Heart left ventricle (tissue), 13 donors: ENCODE data around the gene PRDM5.

Source experiments
- CTCF ChIP-seq, 12 donors: fragments of 200-600 bp; sonication (generic) in 4 of 12; IDR thresholded peaks; one replicate each; pipeline versions ENCODE4 v1.5.0 to v1.8.0; 2018 to 2022; ENCODE audit warnings: antibody characterized with exemption in 12 of 12, mild to moderate bottlenecking in 5 of 12
- POLR2A ChIP-seq, 2 donors: fragments of 450-650 bp; IDR thresholded peaks; one replicate each; pipeline ENCODE4 v1.6.1; 2017; ENCODE audit warnings: antibody characterized with exemption in 2 of 2, mild to moderate bottlenecking in 2 of 2, moderate library complexity in 2 of 2
- donor health status: ischemic (EF 13 %, LVEDD 7.1; RV severe dilation, severe dysfunction).
- donor health status: DM: no; HTN: yes; CAD: no.
- donor health status: DM: no; HTN: no; CAD: no.
- donor health status: ischemic (EF 25% LVEDD 6.9; RV normal size, moderate dysfunction).
- donor health status: ischemic (EF 25% LVEDD 5.7; RV mildly dilated, moderate dysfunction).
- donor health status: ischemic (EF 35%, LVEDD 5.7; RV mildly dilated, moderate dysfunction).
- donor health status: nonischemic (EF 11% LVEDD 7.7; RV severe dilation, severe dysfunction).
- donor health status: DM: yes; HTN: yes; CAD: no.
- donor health status: PGD.
- donor health status: ischemic (EF 29% LVEDD 5.4; RV normal size, mild dysfunction).
- donor health status: nonischemic (EF 23%, LVEDD 6.1; RV moderate dilation, normal function).

- no peak for TF ChIP-seq CTCF (IDR thresholded peaks at IDR 0.05)
- no peak for TF ChIP-seq POLR2A (IDR thresholded peaks at IDR 0.05)
Observed at GRCh38 chr4:120893314-120893713, 29.2 kb downstream of the PRDM5 start.
